Activated CD4-positive, CD25-positive, alpha-beta regulatory T cell treated with anti-CD3 and anti-CD28 coated beads, Interleukin-2, amount 50 U/mL, for 24 hours (primary cell): ENCODE results near the gene ITGA3.

Experiments used
- ATAC-seq, 2 donors: fragments of 150-1000 bp; cut with Tn5 transposase; one replicate each; pipeline ENCODE4 v1.10.0; 2021; ENCODE audit warnings: mild to moderate bottlenecking in 1 of 2, moderate library complexity in 1 of 2

Gene ITGA3

DNA sequence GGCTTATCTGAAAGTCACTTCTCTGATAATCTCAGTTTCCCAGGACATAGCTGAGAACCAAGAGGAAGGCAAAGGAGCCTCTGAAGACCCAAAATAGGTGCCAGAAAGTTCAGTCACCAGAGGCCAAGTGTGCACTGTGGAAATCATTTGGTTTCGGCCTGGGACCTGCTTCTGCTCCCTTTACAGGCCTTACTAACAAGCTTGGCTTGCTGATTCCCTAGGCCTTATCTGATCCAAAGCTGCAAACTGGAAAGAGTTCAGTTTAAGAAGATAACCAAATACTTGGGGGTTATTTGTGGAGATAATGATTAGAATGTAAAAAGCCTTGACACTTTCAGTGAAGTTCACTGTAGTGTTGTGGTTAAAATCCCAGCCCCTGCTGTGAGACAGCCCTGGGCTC, 17.0 kb downstream of the ITGA3 start:
- no peak for ATAC-seq

DNA sequence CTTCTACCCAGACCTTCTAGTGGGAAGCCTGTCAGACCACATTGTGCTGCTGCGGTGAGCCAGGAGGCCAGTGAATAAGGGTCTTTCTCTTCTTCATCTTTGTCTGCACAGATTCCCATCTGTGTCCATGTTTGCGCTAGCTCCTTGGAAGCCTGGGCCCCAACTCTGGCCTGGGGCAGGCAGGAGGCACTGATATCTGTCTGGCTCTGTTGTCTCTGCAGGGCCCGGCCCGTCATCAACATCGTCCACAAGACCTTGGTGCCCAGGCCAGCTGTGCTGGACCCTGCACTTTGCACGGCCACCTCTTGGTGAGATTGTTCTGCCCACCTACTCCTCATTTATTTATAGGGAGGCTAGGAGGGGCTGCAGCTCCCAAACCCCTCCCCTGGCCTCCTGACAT, 18.3 kb downstream of the ITGA3 start:
- no peak for ATAC-seq

DNA sequence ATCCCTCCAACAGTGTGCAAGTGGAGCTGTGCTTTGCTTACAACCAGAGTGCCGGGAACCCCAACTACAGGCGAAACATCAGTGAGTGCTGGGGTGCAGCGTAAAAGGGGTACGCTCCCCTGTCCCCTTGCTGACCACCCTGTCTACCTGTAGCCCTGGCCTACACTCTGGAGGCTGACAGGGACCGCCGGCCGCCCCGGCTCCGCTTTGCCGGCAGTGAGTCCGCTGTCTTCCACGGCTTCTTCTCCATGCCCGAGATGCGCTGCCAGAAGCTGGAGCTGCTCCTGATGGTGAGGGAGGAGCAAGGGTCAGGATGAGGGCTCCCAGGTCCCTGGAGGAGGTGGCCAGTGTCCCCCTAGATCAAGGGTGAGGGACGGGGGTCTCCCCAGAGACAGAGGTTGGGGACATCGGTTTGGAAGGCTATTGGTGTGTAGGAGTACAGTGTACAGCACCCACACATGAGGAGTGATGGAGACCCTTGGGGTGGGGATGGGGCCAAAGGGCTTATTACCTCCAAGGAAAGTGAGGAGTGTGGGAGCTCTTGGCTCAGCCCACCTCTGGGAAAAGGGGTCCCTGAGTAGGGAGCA, 19.6 kb downstream of the ITGA3 start:
- ATAC-seq = no peak

DNA sequence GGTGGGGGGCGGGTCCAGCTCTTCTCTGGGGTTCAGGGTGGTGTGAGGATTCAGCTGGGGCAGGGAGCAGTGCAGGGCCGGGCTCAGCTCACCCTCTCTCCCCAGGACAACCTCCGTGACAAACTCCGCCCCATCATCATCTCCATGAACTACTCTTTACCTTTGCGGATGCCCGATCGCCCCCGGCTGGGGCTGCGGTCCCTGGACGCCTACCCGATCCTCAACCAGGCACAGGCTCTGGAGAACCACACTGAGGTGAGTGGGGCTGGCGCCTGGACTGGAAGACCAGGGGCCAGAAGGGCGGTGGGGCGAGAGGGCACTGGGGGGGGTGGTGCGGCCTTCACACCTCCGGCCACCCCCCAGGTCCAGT, 20.3 kb downstream of the ITGA3 start:
- no peak for ATAC-seq

DNA sequence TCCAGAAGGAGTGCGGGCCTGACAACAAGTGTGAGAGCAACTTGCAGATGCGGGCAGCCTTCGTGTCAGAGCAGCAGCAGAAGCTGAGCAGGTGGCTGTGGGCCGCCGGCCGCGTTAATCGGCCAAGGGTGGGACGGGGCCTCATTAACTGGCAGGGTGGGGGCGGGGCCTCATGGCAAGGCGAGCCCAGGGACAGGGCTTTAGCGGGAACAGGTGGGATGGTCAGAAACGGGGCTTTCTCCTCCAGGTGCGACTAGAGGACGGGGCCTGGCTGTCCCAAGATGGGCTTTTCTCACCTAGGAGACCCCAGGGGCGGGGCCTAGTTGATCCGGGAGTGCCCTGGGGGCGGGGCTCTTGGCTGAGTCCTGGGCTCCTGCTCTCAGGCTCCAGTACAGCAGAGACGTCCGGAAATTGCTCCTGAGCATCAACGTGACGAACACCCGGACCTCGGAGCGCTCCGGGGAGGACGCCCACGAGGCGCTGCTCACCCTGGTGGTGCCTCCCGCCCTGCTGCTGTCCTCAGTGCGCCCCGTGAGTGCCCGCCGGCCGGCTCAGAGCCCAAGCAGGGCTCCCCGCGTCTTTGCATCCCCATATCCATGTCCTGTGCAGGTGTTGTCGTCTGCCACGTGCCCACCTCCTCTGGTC, 20.8 kb downstream of the ITGA3 start:
- no peak for ATAC-seq

DNA sequence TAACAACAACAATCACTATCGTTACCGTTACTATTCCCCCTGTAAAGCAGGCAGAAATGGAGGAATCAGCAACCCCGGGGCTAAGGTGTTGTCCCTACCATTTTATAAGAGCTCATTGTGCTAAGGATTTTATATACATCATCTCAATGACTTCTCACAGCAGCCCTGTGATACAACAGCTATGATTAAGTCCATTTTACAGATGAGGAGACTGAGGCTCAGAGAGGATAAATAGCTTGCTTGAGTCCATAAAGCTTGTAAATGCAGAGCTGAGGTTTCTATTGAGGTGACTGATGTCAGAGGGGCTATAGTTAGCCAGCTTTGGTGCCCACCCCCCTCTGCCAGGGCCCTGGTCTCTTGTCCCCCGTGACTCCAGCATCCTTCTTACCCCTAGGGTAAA, 22.5 kb downstream of the ITGA3 start:
- no peak for ATAC-seq

DNA sequence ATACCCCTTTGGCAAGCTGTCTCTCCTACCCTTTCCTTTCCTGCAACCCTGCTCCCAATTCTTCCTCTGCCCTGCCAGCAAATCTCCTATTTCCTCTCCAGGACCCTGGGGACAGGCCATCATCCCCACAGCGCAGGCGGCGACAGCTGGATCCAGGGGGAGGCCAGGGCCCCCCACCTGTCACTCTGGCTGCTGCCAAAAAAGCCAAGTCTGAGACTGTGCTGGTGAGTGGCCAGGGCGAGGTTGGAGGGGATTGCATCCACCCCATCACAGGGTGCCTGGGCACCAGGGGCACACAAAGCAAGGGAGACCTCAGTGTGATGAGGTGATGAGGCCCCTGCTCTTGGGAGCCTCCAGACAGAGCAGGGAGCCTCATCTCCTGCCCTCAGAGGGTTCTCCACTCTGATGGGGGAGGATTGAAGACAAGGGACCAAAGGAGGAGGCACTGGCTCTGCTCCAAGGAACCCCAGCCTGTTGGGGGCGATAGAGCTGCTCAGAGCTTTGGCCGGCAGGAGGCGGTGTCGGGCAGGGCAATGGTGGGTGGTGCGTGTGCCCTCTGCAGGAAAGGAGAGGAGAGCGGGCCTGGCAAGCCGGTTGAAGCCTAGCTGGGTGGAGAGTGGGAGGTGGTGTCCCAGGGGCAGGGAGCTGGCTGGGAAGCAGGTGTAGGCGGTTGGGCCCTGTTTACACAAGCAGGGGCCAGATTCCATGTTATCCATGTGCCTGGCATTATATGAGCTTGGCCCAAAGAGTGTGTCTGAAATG, 23.6 kb downstream of the ITGA3 start:
- ATAC-seq = no peak

DNA sequence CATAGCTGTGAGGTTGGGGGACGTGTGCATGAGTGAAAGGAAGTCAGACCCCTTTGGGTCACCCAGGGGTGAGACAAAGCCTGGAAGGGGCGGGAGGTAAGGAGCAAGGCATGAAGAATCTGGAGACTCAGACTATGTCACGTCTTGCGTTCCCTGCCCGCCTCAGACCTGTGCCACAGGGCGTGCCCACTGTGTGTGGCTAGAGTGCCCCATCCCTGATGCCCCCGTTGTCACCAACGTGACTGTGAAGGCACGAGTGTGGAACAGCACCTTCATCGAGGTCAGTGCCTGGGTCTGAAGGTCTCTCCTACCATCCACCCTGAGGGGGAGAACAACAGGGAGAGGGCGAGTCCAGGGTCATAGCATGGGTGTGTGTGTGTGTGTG, 24.2 kb downstream of the ITGA3 start:
- no peak for ATAC-seq

DNA sequence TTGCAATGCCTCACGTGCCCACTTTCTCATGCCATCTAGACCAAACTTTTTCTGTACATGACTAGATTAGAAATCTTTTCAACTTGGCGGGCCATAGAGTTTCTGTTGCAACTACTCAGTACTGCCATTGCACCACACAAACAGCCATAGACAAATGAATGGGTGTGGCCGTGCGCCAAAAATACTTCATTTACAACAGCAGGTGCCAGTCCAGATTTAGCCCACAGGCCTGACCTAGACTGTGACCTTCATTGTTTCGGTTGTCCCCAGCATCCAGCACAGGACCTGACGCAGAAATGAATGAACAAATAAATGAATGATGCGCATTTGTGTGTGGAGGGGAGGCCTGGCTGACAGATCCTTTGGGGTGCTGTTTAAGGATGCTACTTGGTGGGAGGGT, 24.9 kb downstream of the ITGA3 start:
- no peak for ATAC-seq

DNA sequence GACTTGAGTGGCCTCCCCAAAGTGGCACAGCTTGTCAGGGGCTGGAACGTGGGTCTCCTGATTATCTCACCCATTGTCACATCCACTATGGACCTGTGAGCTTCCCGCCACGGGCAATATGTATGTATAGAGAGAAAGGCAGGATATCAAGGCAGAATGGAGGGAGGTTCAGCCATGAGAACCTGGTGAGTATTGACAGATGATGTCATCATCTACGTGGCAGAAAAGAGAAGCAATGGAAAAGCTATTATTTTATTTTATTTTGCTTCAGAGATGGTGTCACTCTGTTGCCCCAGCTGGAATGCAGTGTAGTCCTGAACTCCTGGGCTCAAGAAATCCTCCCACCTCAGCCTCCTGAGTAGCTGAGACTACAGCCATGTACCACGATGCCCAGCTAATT, 25.8 kb downstream of the ITGA3 start:
- no peak for ATAC-seq

DNA sequence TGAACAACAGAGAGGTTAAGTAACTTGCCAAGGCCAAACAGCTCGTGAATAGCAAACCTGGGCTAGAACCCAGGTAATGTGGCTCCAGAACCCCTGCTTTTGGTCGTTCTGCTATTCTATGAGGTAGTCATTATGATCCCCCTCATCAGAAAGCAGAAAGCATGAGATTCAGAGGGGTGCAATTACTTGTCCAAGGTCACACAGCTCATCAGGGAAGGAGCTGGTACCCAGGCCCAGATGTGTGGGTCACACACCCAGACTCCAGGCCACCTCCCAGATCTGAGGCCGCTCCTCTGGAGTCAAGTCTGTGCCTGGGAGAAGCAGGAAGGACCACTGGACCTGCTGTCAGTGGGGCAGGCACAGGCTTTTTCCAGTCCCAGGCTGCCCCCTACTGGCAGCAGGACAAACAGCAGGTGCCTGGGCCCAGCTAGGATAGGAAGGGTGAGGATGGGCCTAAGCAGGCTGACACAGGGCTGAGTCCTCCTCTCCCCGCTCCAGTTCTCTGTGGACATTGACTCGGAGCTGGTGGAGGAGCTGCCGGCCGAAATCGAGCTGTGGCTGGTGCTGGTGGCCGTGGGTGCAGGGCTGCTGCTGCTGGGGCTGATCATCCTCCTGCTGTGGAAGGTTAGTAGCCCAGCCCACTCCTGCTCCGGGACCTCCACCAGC, 31.5 kb downstream of the ITGA3 start:
- ATAC-seq = peak; percentile 90 to 93

DNA sequence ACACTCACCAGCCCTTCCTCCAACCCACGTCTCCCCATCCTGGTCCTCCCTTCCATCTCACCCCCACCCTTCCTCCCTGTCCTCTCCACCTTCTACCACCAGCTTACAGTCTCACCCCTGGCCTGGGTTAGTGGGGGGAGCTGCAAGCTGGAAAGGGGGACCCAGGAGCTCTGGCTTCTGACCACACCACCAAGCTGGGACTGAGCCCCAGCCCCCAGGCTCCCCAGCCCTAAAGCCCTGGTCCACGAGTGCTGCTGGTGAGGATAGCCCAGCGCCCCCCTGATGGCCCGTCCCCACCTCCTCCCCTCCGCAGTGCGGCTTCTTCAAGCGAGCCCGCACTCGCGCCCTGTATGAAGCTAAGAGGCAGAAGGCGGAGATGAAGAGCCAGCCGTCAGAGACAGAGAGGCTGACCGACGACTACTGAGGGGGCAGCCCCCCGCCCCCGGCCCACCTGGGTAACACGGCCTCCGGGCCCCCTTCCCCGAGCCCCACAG, 32.0 kb downstream of the ITGA3 start:
- ATAC-seq = no peak

DNA sequence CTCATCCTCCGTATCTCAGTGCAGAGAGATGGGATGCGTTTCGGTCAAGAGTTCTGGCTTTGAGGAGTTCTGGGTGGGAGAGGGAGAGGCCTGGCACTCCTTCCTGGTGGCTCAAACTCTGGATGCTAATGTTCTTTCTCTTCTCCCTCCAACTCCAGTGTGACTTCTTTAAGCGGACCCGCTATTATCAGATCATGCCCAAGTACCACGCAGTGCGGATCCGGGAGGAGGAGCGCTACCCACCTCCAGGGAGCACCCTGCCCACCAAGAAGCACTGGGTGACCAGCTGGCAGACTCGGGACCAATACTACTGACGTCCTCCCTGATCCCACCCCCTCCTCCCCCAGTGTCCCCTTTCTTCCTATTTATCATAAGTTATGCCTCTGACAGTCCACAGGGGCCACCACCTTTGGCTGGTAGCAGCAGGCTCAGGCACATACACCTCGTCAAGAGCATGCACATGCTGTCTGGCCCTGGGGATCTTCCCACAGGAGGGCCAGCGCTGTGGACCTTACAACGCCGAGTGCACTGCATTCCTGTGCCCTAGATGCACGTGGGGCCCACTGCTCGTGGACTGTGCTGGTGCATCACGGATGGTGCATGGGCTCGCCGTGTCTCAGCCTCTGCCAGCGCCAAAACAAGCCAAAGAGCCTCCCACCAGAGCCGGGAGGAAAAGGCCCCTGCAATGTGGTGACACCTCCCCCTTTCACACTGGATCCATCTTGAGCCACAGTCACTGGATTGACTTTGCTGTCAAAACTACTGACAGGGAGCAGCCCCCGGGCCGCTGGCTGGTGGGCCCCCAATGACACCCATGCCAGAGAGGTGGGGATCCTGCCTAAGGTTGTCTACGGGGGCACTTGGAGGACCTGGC, 33.3 kb downstream of the ITGA3 start:
- no peak for ATAC-seq

DNA sequence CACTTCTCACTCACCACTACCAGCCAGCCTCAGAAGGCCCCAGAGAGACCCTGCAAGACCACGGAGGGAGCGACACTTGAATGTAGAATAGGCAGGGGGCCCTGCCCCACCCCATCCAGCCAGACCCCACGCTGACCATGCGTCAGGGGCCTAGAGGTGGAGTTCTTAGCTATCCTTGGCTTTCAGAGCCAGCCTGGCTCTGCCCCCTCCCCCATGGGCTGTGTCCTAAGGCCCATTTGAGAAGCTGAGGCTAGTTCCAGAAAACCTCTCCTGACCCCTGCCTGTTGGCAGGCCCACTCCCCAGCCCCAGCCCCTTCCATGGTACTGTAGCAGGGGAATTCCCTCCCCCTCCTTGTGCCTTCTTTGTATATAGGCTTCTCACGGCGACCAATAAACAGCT, 34.2 kb downstream of the ITGA3 start:
- ATAC-seq = no peak

DNA sequence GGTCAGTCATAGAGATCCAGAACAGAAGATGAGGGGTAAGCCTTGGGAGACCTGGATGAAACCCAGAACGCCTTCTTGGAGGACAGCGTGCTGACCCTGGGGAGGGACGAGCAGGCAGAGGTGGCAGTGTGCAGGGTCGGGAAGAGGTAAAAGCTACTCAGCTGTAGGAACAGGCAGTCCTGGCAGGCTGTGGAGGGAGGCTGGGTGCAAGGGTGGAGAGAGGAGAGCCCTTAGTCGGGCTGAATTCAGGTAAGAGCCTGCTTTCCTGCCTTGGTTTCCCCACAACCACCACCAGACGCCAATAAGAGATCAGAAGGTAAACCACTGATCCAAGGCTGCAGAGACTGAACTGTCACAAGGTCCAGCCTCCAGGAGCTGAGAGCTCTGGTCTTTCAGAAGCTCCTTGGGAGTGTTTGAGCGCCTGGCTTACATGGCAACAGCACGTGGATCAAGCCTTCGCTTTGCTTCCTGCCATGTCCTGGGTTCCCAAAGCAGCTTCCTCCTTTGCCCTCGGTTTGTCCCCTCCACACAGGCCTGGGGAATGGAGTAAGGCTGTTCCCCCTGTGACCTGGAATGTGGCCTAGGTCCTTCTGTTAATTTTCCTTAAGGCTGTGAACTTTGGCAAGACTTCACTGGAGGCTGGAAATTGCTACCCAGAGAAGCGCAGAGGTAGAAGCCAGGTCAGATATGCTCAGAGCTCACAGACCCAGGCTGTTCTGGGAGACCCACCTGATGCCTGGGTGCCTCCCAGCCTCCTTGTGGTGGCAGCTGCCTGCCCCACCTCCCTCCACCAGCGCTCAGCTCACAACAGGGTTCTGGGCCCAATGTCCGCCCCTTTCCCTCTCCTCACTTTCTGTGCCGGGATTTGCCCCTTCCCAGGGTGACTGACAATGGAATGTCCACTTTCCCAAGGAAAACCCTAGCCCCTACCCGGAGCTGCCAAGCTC, 35.3 kb downstream of the ITGA3 start:
- no peak for ATAC-seq

DNA sequence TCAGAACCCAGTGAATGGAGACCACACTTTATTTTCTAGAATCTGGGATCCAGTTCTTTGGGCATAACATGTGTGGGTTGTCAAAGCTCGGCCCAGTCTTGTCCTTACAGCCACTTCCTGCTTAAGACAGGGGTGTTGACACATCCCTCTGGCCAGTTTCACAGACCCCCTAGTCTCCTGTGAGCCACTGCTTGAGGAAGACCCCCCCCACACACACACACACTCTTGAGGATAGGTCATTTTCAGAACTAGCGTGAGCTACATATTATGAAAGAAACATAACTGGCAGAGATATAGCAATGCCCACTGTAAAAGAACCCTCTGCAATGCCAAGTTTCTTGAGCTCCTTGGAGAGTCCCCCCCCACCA, 36.0 kb downstream of the ITGA3 start:
- no peak for ATAC-seq

DNA sequence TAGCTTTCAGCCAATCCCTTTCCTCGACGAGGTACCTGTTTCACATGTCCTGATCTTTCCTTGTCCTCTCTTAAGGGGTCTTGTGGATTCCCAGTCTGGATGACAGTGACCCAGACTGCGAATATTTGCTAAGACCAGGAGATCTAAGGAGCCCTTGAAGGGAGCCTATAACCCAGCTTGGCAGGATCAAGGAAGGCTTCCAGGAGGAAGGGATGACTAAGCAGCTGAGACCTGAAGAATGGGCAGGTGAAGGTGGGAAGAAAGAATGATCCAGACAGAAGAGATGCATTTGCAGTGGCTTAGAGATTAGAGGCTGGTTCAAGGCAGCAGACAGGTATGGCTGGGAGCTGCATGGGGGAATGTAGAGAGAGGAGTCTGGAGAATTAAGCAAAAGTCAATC, 37.3 kb downstream of the ITGA3 start:
- ATAC-seq = no peak

DNA sequence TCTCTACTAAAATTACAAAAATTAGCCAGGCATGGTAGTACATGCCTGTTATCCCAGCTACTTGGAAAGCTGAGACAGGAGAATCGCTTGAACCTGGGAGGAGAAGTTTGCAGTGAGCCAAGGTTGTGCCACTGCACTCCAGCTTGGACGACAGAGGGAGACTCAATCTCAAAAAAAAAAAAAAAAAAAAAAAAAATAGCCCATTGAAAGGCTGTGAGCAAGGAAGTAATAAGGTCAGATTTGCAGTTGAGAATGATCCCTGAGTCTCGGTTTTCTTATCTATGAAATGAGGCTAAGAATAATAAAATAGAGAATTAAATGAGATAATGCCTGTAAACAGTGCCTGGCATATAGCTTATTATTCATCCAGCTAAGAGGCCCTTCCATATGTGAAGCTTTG, 37.9 kb downstream of the ITGA3 start:
- no peak for ATAC-seq

DNA sequence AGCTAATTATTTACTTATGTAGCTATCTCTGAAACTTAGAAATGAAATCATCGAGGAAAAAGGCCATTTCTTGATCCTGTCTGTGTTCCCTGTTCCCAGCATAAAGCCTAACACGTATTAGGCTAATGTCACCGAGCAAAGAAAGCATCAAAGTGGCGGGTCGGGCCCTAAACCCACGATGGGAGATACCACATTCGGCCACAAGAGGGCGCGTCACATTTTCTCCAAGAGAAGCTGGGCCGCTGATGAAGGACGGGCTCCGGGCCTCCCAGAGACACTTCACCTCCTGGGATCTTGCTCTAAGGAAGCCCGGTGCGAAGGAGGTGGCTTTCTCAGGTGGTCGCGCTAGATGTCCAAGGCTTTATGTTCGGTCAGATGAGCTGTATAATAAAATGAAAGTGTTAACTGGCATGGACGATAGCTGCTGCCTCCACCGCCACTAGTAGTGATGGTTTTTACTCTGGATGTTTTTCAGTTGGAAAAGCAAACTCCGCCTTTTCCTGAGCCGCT, 38.4 kb downstream of the ITGA3 start:
- ATAC-seq = peak; percentile 46 to 57

DNA sequence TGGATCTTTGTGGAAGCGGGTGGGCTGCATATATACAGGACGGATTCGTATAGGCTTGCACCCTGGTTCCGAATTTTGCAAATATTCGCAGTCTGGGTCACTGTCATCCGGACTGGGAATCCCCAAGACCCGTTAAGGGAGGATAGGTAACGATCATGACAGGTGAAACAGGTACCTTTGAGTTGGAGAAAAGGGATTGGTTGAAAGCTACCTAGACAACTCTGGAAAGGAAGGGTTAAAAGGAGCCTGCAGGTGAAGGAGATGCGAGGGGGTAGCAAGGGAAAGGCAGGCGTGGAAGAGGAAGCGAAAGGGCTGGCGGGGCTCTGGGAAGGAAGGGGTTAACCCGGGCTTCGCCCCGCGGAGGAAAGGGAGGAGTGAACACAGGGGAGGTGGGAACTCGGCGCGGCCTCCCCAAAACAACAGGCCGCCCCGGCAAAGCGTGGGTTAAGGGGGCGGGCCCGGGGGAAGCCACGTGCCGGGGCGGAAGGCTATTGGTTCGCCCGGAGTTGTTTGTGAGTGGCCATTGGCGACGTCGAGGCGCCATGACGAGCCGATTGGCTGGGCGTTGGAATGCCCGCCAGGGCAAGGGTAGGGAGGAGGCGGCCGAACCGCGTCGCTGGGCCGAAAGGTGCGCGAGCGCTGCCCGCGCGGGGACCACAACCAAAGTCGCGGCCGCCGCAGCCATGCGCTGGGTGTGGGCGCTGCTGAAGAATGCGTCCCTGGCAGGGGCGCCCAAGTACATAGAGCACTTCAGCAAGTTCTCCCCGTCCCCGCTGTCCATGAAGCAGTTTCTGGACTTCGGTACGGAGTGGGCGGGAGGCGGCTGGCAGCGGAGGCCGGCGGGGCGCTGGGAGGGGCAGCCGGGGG, 39.1 kb downstream of the ITGA3 start, which contains the start of gene PDK2:
PDK2 (plus strand) TSS at position 599 of the 867 bp plus-strand sequence; CDS start at position 684, 85 bp downstream.
- peak; percentile 92 to 93 for ATAC-seq
